Astrocyte (in vitro differentiated cells and primary cell): Measurements from ENCODE around the gene HLA-A. TPM values are rescaled to one million over a fixed set of nuclear protein-coding genes. Genes with fewer than 3 reads are reported as not detected.

Experiments used
- DNase-seq: peaks from one replicate; pipeline ENCODE4 v3.0.0-alpha.2; 2010; ENCODE audit warnings: low read depth
- FAIRE-seq: peaks from 2 replicates; lab custom pipeline; 2011; peaks lifted over from hg19 to GRCh38; lab: Jason Lieb, UNC
- H2AFZ ChIP-seq: 2 replicates; pipeline ENCODE4 v1.6.0; 2012; ENCODE audit warnings: low read depth, low read length, inconsistent platforms
- H3K27ac ChIP-seq: 2 replicates; pipeline ENCODE4 v1.5.1; 2011; ENCODE audit warnings: low read depth, low read length, inconsistent platforms
- H3K27me3 ChIP-seq: 2 replicates; pipeline ENCODE4 v1.6.0; 2011; ENCODE audit warnings: low read length, inconsistent platforms; ENCODE audit not compliant: insufficient read depth
- H3K36me3 ChIP-seq: 2 replicates; pipeline ENCODE4 v1.5.1; 2011; ENCODE audit warnings: low read length, inconsistent platforms; ENCODE audit not compliant: insufficient read depth
- H3K4me1 ChIP-seq: 2 replicates; pipeline ENCODE4 v1.5.1; 2011; ENCODE audit warnings: low read length, inconsistent platforms; ENCODE audit not compliant: insufficient read depth
- H3K4me2 ChIP-seq: 2 replicates; pipeline ENCODE4 v1.6.0; 2012; ENCODE audit warnings: low read length, inconsistent platforms
- H3K4me3 ChIP-seq: 2 replicates; pipeline ENCODE4 v1.5.1; 2011; ENCODE audit warnings: low read depth, mild to moderate bottlenecking, low read length, inconsistent platforms; ENCODE audit not compliant: insufficient read depth
- H3K79me2 ChIP-seq: 2 replicates; pipeline ENCODE4 v1.6.0; 2012; ENCODE audit warnings: mild to moderate bottlenecking, low read length, inconsistent platforms; ENCODE audit not compliant: insufficient read depth
- H3K9ac ChIP-seq: 2 replicates; pipeline ENCODE4 v1.6.0; 2012; ENCODE audit warnings: mild to moderate bottlenecking, low read length, inconsistent platforms
- H3K9me3 ChIP-seq: 2 replicates; pipeline ENCODE4 v1.5.1; 2012; ENCODE audit warnings: low read depth, mild to moderate bottlenecking, low read length, inconsistent platforms; ENCODE audit not compliant: insufficient read depth
- H4K20me1 ChIP-seq: 2 replicates; pipeline ENCODE4 v1.6.0; 2012; ENCODE audit warnings: low read length, inconsistent platforms; ENCODE audit not compliant: insufficient read depth
- H3K27ac Mint-ChIP-seq: one replicate; pipeline ENCODE4 v1.8.0; 2021; ENCODE audit warnings: mild to moderate bottlenecking, mixed read lengths; ENCODE audit not compliant: unreplicated experiment
- H3K27me3 Mint-ChIP-seq: one replicate; pipeline ENCODE4 v1.8.0; 2021; ENCODE audit warnings: low read depth, mixed read lengths; ENCODE audit not compliant: unreplicated experiment
- H3K36me3 Mint-ChIP-seq: one replicate; pipeline ENCODE4 v1.8.0; 2021; ENCODE audit warnings: low read depth, mixed read lengths; ENCODE audit not compliant: unreplicated experiment
- H3K4me1 Mint-ChIP-seq: one replicate; pipeline ENCODE4 v1.8.0; 2021; ENCODE audit warnings: low read depth, mixed read lengths; ENCODE audit not compliant: unreplicated experiment
- H3K4me3 Mint-ChIP-seq: one replicate; pipeline ENCODE4 v1.8.0; 2021; ENCODE audit warnings: mild to moderate bottlenecking, moderate library complexity, mixed read lengths; ENCODE audit not compliant: unreplicated experiment
- H3K9me3 Mint-ChIP-seq: one replicate; pipeline ENCODE4 v1.8.0; 2021; ENCODE audit warnings: mild to moderate bottlenecking, mixed read lengths; ENCODE audit not compliant: unreplicated experiment
- EZH2 ChIP-seq: IDR thresholded peaks from 2 replicates; pipeline ENCODE4 v1.6.1; 2012; ENCODE audit warnings: mild to moderate bottlenecking, low read length, inconsistent platforms; ENCODE audit not compliant: insufficient read depth
- total RNA-seq: library from RNA; stranded (reverse); gene quantifications from 2 replicates; pipeline ENCODE4 v1.2.1, GENCODE V29; 2021
- TF ChIP-seq, protein P1 (sequence below): IDR thresholded peaks from 2 replicates; pipeline ENCODE4 v1.5.1; 2011; ENCODE audit warnings: low read depth, mild to moderate bottlenecking, inconsistent platforms, low read length, moderate library complexity; ENCODE audit not compliant: insufficient read depth

Gene HLA-A
- total RNA-seq, 1 donor from 2014 or later, result 327 TPM

DNA sequence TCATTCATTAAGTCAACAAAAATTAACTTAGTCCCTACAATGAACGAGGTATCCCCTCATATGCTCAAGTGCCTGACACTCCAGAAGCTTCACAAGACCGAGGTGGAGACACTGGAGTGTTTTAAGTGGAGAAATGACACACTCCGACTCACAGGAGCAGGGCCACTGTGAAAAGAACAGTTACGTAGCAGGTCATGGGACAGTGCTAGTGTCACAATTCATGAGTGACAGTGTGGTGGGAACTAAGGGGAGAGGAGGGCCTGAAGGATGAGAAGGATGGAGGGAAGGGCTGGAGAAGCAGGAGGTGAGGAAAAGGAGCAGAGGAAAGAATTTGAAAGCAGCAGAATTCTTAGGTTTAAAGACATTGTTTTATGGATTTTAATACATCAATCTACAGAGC is 1.3 kb upstream of the HLA-A start:
- Histone ChIP-seq H3K4me3 (no peak overlapping the region), H3K9ac (no peak overlapping the region), H3K4me1 (peaks cover 7% of the 10 kb centered on the region), H3K27ac (no peak overlapping the region), H3K9me3 (no peaks in the 10 kb centered on the region), H3K27me3 (no peaks in the 10 kb centered on the region), H3K79me2 (peaks cover 11% of the 10 kb centered on the region), H4K20me1 (peaks cover 6% of the 10 kb centered on the region), H3K36me3 (peaks cover 3% of the 10 kb centered on the region), H3K4me2 (no peak overlapping the region), H2AFZ (no peak overlapping the region)
- Mint-ChIP-seq H3K4me3 (no peak overlapping the region), H3K27ac (peak overlapping the region; percentile 72), H3K9me3 (no peaks in the 10 kb centered on the region), H3K27me3 (peaks cover 3% of the 10 kb centered on the region), H3K4me1 (peaks cover 4% of the 10 kb centered on the region), H3K36me3 (peaks cover 16% of the 10 kb centered on the region)
- DNase-seq, result no peak
- no peak for TF ChIP-seq EZH2
- TF ChIP-seq, protein P1, sequence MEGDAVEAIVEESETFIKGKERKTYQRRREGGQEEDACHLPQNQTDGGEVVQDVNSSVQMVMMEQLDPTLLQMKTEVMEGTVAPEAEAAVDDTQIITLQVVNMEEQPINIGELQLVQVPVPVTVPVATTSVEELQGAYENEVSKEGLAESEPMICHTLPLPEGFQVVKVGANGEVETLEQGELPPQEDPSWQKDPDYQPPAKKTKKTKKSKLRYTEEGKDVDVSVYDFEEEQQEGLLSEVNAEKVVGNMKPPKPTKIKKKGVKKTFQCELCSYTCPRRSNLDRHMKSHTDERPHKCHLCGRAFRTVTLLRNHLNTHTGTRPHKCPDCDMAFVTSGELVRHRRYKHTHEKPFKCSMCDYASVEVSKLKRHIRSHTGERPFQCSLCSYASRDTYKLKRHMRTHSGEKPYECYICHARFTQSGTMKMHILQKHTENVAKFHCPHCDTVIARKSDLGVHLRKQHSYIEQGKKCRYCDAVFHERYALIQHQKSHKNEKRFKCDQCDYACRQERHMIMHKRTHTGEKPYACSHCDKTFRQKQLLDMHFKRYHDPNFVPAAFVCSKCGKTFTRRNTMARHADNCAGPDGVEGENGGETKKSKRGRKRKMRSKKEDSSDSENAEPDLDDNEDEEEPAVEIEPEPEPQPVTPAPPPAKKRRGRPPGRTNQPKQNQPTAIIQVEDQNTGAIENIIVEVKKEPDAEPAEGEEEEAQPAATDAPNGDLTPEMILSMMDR, result no peak
- no peak for FAIRE-seq

DNA sequence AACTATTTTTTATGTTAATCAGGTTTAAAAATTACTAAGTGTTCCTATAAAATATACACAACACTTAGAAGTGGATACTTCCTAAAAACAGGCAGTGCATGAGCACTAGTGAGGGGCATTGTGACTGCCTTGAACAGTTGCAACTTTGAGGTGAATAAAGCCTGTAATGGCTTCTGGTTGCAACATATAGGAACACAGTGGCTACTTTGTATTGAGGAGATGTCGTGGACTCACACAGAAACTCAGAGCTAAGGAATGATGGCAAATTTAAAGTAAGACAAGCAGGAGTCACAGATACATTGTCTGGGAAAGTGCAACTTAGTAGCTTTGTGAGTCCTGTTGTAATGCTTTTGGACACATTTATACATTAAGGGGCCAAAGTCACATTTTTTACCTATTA is 861 bp upstream of the HLA-A start:
- H3K9me3 ChIP-seq, result no peaks in the 10 kb centered on the region
- no peaks in the 10 kb centered on the region for H3K9me3 Mint-ChIP-seq
- H2AFZ ChIP-seq, result peak overlapping the region; percentile 76
- DNase-seq (no peak), FAIRE-seq (no peak)
- peaks cover 11% of the 10 kb centered on the region for H3K79me2 ChIP-seq
- H4K20me1 ChIP-seq, result peaks cover 10% of the 10 kb centered on the region
- H3K27ac ChIP-seq, result peak overlapping the region; percentile 82
- peak overlapping the region; percentile 90 for H3K27ac Mint-ChIP-seq
- peak overlapping the region; percentile 89 for H3K4me3 Mint-ChIP-seq
- TF ChIP-seq EZH2, result no peak
- TF ChIP-seq, protein P1, result no peak
- peak overlapping the region; percentile 90 for H3K9ac ChIP-seq
- H3K27me3 Mint-ChIP-seq, result peaks cover 3% of the 10 kb centered on the region
- peaks cover 4% of the 10 kb centered on the region for H3K4me1 Mint-ChIP-seq
- peaks cover 19% of the 10 kb centered on the region for H3K36me3 Mint-ChIP-seq
- peaks cover 7% of the 10 kb centered on the region for H3K4me1 ChIP-seq
- peak overlapping the region; percentile 64 for H3K4me3 ChIP-seq
- peak overlapping the region; percentile 92 for H3K4me2 ChIP-seq
- H3K36me3 ChIP-seq, result peaks cover 3% of the 10 kb centered on the region
- H3K27me3 ChIP-seq, result no peaks in the 10 kb centered on the region

DNA sequence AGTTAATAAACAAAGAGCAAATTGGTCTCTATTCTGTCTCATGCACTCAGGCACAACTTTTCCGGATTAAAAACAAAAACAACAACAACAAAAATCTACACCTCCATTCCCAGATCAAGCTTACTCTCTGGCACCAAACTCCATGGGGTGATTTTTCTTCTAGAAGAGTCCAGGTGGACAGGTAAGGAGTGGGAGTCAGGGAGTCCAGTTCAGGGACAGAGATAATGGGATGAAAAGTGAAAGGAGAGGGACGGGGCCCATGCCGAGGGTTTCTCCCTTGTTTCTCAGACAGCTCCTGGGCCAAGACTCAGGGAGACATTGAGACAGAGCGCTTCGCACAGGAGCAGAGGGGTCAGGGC is 437 bp upstream of the HLA-A start:
- peak overlapping the region; percentile 82 for H3K27ac ChIP-seq
- Mint-ChIP-seq H3K36me3 (peaks cover 19% of the 10 kb centered on the region), H3K4me1 (peaks cover 4% of the 10 kb centered on the region), H3K9me3 (no peaks in the 10 kb centered on the region), H3K27me3 (peaks cover 3% of the 10 kb centered on the region), H3K4me3 (peak overlapping the region; percentile 89), H3K27ac (peak overlapping the region; percentile 90)
- H3K9ac ChIP-seq, result peak overlapping the region; percentile 90
- TF ChIP-seq, protein P1, result no peak
- TF ChIP-seq EZH2, result no peak
- H3K9me3 ChIP-seq, result no peaks in the 10 kb centered on the region
- DNase-seq, result no peak
- H2AFZ ChIP-seq, result peak overlapping the region; percentile 76
- peak overlapping the region; percentile 64 for H3K4me3 ChIP-seq
- no peak for FAIRE-seq
- H3K4me2 ChIP-seq, result peak overlapping the region; percentile 92
- no peaks in the 10 kb centered on the region for H3K27me3 ChIP-seq
- peaks cover 7% of the 10 kb centered on the region for H3K4me1 ChIP-seq
- H3K79me2 ChIP-seq, result peaks cover 11% of the 10 kb centered on the region
- H4K20me1 ChIP-seq, result peaks cover 10% of the 10 kb centered on the region
- H3K36me3 ChIP-seq, result peaks cover 3% of the 10 kb centered on the region
